ENCODE measurements around the gene CD9. TPM values are rescaled to one million over a fixed set of nuclear protein-coding genes. Genes with fewer than 3 reads are reported as not detected.

The CD9 gene
- total and polyA plus RNA-seq, 12 donors, result 14.9 to 461 (median 276) TPM

DNA sequence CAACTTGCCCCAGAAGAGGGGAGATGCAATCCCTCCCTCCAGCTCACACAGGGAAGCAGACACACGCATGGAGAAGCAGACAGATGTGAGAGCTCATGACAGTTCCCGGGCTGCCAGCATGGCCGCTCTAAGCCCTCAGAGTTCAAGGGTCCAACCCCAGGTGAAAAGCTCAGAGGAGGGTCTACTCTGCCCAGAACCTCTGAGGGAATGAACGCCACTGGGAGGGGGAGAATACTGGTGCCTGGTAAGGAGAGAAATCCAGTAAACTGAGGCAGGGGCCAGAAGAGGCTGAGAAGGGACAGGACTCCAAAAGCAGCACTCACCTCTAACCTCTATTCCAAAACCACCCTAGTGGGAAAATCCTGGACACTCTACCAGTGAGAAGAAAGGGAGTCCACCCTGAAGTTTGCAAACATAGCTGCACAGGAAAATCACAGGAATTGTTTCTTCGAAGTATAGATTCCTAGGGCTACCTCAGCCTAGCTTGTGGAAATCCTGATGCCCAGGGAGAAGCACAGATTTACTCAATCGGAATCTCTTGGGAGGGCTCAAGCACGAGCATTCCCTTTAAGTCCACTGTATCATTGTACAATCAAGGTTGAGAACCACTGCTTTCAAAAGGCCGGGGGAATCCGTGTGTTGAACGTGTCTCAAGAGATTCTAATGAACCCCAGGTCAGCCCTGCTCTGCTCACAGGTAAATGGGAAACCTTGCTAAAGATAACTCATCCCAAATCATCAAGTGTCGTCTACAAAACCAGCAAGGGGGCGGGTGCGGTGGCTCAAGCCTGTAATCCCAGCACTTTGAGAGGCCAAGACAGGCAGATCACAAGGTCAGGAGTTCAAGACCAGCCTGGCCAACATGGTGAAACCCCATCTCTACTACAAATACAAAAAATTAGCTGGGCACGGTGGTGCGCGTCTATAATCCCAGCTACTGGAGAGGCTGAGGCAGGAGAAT, 76.0 kb downstream of the CD9 start:
- WGBS, 4 donors, result 71 to 82% (median 76%) methylated on average over 13 to 16 of the region's 16 CpGs
- peaks cover 17 to 29% of the 10 kb centered on the region in 2 donors for H3K4me1 ChIP-seq (replicated peaks in 1 of 2)
- H3K9me3 ChIP-seq (replicated peaks in 1 of 3), result no peaks in the 10 kb centered on the region
- no peak overlapping the region for H3K4me3 ChIP-seq
- no peaks in the 10 kb centered on the region for H3K27me3 ChIP-seq
- H3K27ac ChIP-seq, result no peak overlapping the region
- TF ChIP-seq, protein P1, sequence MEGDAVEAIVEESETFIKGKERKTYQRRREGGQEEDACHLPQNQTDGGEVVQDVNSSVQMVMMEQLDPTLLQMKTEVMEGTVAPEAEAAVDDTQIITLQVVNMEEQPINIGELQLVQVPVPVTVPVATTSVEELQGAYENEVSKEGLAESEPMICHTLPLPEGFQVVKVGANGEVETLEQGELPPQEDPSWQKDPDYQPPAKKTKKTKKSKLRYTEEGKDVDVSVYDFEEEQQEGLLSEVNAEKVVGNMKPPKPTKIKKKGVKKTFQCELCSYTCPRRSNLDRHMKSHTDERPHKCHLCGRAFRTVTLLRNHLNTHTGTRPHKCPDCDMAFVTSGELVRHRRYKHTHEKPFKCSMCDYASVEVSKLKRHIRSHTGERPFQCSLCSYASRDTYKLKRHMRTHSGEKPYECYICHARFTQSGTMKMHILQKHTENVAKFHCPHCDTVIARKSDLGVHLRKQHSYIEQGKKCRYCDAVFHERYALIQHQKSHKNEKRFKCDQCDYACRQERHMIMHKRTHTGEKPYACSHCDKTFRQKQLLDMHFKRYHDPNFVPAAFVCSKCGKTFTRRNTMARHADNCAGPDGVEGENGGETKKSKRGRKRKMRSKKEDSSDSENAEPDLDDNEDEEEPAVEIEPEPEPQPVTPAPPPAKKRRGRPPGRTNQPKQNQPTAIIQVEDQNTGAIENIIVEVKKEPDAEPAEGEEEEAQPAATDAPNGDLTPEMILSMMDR (IDR thresholded peaks at IDR 0.05), result no peak
- no peak for TF ChIP-seq POLR2A (IDR thresholded peaks at IDR 0.05)
- intact Hi-C loops (cut with DNase I), result no loop called here
- H3K36me3 ChIP-seq (replicated peaks in 1 of 2), result no peaks in the 10 kb centered on the region
- no peak for DNase-seq

DNA sequence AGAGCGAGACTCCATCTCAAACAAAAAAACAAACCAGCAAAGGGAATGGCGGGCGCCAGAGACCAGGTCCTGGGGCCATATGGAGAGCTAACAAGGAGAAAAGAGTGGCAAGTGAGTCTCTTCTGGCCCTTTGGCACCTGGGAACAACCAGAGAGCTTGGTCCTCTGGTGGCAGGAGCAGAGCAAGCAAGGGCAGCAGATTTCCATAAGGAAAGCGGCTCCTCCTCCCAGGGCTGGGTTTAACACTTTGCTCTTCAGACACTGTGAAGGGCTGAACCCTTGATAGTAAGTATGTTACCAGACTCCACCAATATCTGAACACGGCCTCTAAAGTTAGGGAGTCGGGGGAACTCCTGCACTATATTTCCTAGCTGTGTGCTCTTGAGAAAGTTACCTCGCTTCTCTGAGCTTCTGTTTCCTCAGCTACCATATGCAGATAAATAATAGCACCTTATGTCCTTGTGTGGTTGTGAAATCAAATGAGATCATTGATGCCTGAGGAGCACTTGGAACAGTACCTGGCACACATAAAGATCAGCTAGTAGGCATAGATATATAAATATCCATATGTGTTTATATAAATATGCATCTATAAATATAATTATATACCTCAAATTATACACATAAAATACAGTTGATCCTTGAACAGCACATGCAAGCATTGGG, 76.9 kb downstream of the CD9 start:
- Histone ChIP-seq H3K36me3 (replicated peaks in 1 of 2) (no peaks in the 10 kb centered on the region), H3K27me3 (no peaks in the 10 kb centered on the region), H3K27ac (no peak overlapping the region), H3K9me3 (replicated peaks in 1 of 3) (no peaks in the 10 kb centered on the region), H3K4me3 (no peak overlapping the region), H3K4me1 (replicated peaks in 1 of 2) (peaks cover 17 to 29% of the 10 kb centered on the region in 2 donors)
- TF ChIP-seq POLR2A (IDR thresholded peaks at IDR 0.05), result no peak
- TF ChIP-seq, protein P1 (IDR thresholded peaks at IDR 0.05), result peak in 2 of 6 experiments; percentile 9 to 24
- intact Hi-C loops (cut with DNase I), result no loop called here
- WGBS, 4 donors, result 62 to 70% (median 67%) methylated on average over 7 of the region's 7 CpGs
- no peak for DNase-seq

GRCh38 chr12:6277982-6278438, 77.8 kb downstream of the CD9 start:
- Histone ChIP-seq H3K4me1 (replicated peaks in 1 of 2) (peaks cover 17 to 29% of the 10 kb centered on the region in 2 donors), H3K27me3 (no peaks in the 10 kb centered on the region), H3K9me3 (replicated peaks in 1 of 3) (no peaks in the 10 kb centered on the region), H3K4me3 (peak overlapping the region in 2 of 4 donors; percentile 23 to 69), H3K27ac (peak overlapping the region in 4 of 5 donors; percentile 85 to 92 (median 86)), H3K36me3 (replicated peaks in 1 of 2) (no peaks in the 10 kb centered on the region)
- intact Hi-C loops (cut with DNase I), result loop anchor here in 1 of 2 donors (2.0 kb wide), 1 partner anchor 79 kb away; no protein-coding TSS in a partner anchor
- WGBS, 4 donors, result 22 to 46% (median 32%) methylated on average over 15 of the region's 15 CpGs
- no peak for TF ChIP-seq POLR2A (IDR thresholded peaks at IDR 0.05)
- TF ChIP-seq, protein P1 (IDR thresholded peaks at IDR 0.05), result no peak
- DNase-seq, result peak in 6 of 7 donors; percentile 44 to 77 (median 50)
